Heart left ventricle (tissue), 16 donors: ENCODE results near the gene UTRN. TPM values are rescaled to one million over a fixed set of nuclear protein-coding genes. Genes with fewer than 3 reads are reported as not detected.

Experiments used
- ATAC-seq, 4 donors: fragments of 200-7000 bp; cut with Tn5 transposase; one replicate each; pipeline ENCODE4 v1.9.1; 2020 to 2022; ENCODE audit warnings: moderate library complexity in 4 of 4, mild to moderate bottlenecking in 3 of 4, moderate number of reproducible peaks in 1 of 4
- DNase-seq, 5 donors: peaks; one replicate each; pipeline ENCODE4 v3.0.0-alpha.2; 2020
- H3K27ac ChIP-seq, 12 donors: fragments of 200-600 bp; sonication (generic) in 4 of 12; one replicate each; pipeline versions ENCODE4 v1.5.0 to v1.8.0; 2016 to 2022; ENCODE audit warnings: mild to moderate bottlenecking in 2 of 12
- H3K27me3 ChIP-seq, 9 donors: fragments of 200-600 bp; sonication (generic) in 2 of 9; one replicate each; pipeline versions ENCODE4 v1.5.1 to v1.8.0; 2016 to 2022; ENCODE audit warnings: mild to moderate bottlenecking in 3 of 9
- H3K36me3 ChIP-seq, 9 donors: fragments of 200-600 bp; sonication (generic) in 2 of 9; one replicate each; pipeline versions ENCODE4 v1.5.0 to v1.8.0; 2018 to 2022; ENCODE audit warnings: mild to moderate bottlenecking in 2 of 9
- H3K4me1 ChIP-seq, 12 donors: fragments of 200-600 bp; sonication (generic) in 4 of 12; one replicate each; pipeline versions ENCODE4 v1.5.0 to v1.8.0; 2016 to 2022; ENCODE audit warnings: mild to moderate bottlenecking in 3 of 12
- H3K4me3 ChIP-seq, 12 donors: fragments of 200-600 bp; sonication (generic) in 4 of 12; one replicate each; pipeline versions ENCODE4 v1.5.0 to v1.8.0; 2017 to 2022; ENCODE audit warnings: mild to moderate bottlenecking in 9 of 12, moderate library complexity in 4 of 12
- H3K9me3 ChIP-seq, 12 donors: fragments of 200-600 bp; sonication (generic) in 4 of 12; one replicate each; pipeline versions ENCODE4 v1.5.0 to v1.8.0; 2016 to 2022; ENCODE audit warnings: mild to moderate bottlenecking in 1 of 12
- POLR2A ChIP-seq, 2 donors: fragments of 450-650 bp; IDR thresholded peaks; one replicate each; pipeline ENCODE4 v1.6.1; 2017; ENCODE audit warnings: antibody characterized with exemption in 2 of 2, mild to moderate bottlenecking in 2 of 2, moderate library complexity in 2 of 2
- WGBS, 4 donors: extraction: QIAGEN DNeasy Blood & Tissue Kit in 2 of 4; methylation state at CpG; one replicate each; pipeline versions ENCODE4 v1.1.5 to v1.1.7; 2013 to 2018; 5-methylcytosine and 5-hydroxymethylcytosine counted together
- intact Hi-C, 10 donors: fragments of 100-400 bp; cut with DNase I; formaldehyde crosslinking; loops; one replicate each; pipeline versions ENCODE4 v1.11.1 to v1.14.2; 2022
- polyA plus RNA-seq, 2 donors: library from polyadenylated mRNA; stranded (reverse); fragments of 200-250 nt; gene quantifications; one replicate each; pipeline ENCODE4 v1.2.3, GENCODE V29; 2013
- total RNA-seq, 9 donors: library from RNA; depleted of rRNA in 2 of 9; stranded (reverse); fragments of >200 nt in 2 of 9; fragmentation: NEBNext Ultra II Directional in 3 of 9; extraction: Animal tissue kit (Norgen Biotek cat#: 25700) in 3 of 9; gene quantifications; one replicate each; pipeline versions ENCODE4 v1.1.0 to v1.2.4, GENCODE V29; 2016 to 2023
- TF ChIP-seq, protein P1 (sequence below), 12 donors: fragments of 200-600 bp; sonication (generic) in 4 of 12; IDR thresholded peaks; one replicate each; pipeline versions ENCODE4 v1.5.0 to v1.8.0; 2018 to 2022; ENCODE audit warnings: antibody characterized with exemption in 12 of 12, mild to moderate bottlenecking in 5 of 12
- donor health status: ischemic (EF 13 %, LVEDD 7.1; RV severe dilation, severe dysfunction).
- donor health status: healthy with polysubstance abuse.
- donor health status: DM: no; HTN: yes; CAD: no.
- donor health status: DM: no; HTN: no; CAD: no.
- donor health status: ischemic (EF 25% LVEDD 6.9; RV normal size, moderate dysfunction).
- donor health status: ischemic (EF 25% LVEDD 5.7; RV mildly dilated, moderate dysfunction).
- donor health status: healthy.
- donor health status: DM: yes; HTN: yes; CAD: no.
- donor health status: ischemic (EF 35%, LVEDD 5.7; RV mildly dilated, moderate dysfunction).
- donor health status: nonischemic (EF 11% LVEDD 7.7; RV severe dilation, severe dysfunction).
- donor health status: DM: yes; HTN: yes; CAD: no.
- donor health status: PGD.
- donor health status: ischemic (EF 29% LVEDD 5.4; RV normal size, mild dysfunction).
- donor health status: nonischemic (EF 23%, LVEDD 6.1; RV moderate dilation, normal function).

The UTRN gene
- total and polyA plus RNA-seq, 11 donors = 13.9 to 129 (median 77.4) TPM

DNA sequence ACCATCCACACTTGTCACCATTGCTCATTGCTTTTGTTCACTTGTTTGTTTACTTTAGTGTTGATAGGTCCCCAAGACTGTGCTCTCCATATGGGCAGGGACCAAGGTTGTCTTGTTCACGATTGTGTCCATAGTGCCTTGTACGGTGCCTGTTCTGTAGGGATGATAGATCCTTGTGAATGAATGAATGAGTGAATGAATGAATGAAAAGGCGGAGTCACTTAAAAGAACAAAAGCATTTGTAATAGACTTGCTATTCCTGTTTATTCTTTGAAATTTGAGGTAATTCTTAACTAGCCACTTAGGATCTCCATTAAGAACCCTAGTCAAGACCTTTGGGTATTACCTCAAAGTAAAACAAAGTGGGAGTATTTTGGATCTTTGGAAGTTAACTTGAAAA lies 47.0 kb downstream of the UTRN start:
- no peak for ATAC-seq
- WGBS, 4 donors = 90 to 96% (median 94%) methylated on average over 3 of the region's 3 CpGs
- Histone ChIP-seq H3K27ac (no peak overlapping the region), H3K36me3 (no peaks in the 10 kb centered on the region), H3K4me3 (no peak overlapping the region), H3K9me3 (no peaks in the 10 kb centered on the region), H3K27me3 (no peaks in the 10 kb centered on the region), H3K4me1 (peaks cover 0 to 76% (median 61%) of the 10 kb centered on the region in 12 donors)
- no peak for DNase-seq
- intact Hi-C loops = no loop called here
- TF ChIP-seq, protein P1, sequence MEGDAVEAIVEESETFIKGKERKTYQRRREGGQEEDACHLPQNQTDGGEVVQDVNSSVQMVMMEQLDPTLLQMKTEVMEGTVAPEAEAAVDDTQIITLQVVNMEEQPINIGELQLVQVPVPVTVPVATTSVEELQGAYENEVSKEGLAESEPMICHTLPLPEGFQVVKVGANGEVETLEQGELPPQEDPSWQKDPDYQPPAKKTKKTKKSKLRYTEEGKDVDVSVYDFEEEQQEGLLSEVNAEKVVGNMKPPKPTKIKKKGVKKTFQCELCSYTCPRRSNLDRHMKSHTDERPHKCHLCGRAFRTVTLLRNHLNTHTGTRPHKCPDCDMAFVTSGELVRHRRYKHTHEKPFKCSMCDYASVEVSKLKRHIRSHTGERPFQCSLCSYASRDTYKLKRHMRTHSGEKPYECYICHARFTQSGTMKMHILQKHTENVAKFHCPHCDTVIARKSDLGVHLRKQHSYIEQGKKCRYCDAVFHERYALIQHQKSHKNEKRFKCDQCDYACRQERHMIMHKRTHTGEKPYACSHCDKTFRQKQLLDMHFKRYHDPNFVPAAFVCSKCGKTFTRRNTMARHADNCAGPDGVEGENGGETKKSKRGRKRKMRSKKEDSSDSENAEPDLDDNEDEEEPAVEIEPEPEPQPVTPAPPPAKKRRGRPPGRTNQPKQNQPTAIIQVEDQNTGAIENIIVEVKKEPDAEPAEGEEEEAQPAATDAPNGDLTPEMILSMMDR (IDR thresholded peaks at IDR 0.05) = no peak
- TF ChIP-seq POLR2A (IDR thresholded peaks at IDR 0.05) = no peak

DNA sequence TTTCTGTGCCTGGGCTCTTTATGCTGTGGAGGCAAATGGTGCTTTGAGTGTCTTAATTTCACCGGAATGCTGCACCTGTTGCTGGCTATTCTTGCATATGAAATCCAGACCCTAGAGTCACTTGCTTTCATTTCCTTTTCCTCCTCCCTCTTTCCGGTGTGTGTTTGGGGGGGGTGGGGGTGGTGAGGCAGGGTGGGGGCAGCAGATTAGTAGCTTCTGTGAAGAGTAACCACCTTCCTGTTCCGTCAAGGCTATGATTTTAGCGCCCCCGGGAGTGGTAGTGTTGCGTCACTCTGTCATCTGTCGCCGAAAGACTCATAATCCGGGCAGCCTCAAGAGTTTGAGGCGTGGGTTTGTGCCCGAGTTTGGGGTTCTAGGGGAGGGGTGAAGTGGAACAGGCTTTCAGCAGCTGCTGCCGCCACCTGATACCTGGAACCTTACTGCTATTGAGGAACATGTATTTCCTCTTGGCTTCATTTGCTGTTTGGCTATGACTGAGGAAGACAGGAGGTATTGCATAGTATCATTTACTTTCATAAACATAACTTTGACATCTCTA lies 49.1 kb downstream of the UTRN start:
- peak in 1 of 5 donors; percentile 33 for DNase-seq
- Histone ChIP-seq H3K36me3 (no peaks in the 10 kb centered on the region), H3K4me1 (peaks cover 0 to 82% (median 58%) of the 10 kb centered on the region in 12 donors), H3K27me3 (no peaks in the 10 kb centered on the region), H3K4me3 (peak overlapping the region in 2 of 12 donors; percentile 10 to 37), H3K9me3 (no peaks in the 10 kb centered on the region), H3K27ac (peak overlapping the region in 2 of 12 donors; percentile 7 to 63)
- intact Hi-C loops = no loop called here
- TF ChIP-seq POLR2A (IDR thresholded peaks at IDR 0.05) = no peak
- TF ChIP-seq, protein P1 (IDR thresholded peaks at IDR 0.05) = no peak
- ATAC-seq = peak in 2 of 4 donors; percentile 14 to 64
- 54 to 77% (median 59%) methylated on average over 12 of the region's 12 CpGs for WGBS, 4 donors

Other genes with a start within 250 kb of the UTRN start
- gene SF3B5, start 189.8 kb upstream of the UTRN start, total RNA-seq = 100 to 1,000 TPM in 8 of 9 donors, 10 to 100 TPM in 1; 99.5 to 240 (median 124) TPM
- gene SF3B5, start 189.8 kb upstream of the UTRN start, polyA plus RNA-seq = 100 to 1,000 TPM; 150 to 281 TPM
- gene STX11, start 134.8 kb upstream of the UTRN start, total RNA-seq = 10 to 100 TPM in 4 of 9 donors, 1 to 10 TPM in 5; 5.4 to 21.0 (median 9.0) TPM
- 10 to 100 TPM in 1 of 2 donors, 1 to 10 TPM in 1; 4.7 to 13.7 TPM for gene STX11, start 134.8 kb upstream of the UTRN start, polyA plus RNA-seq